Omental fat pad (tissue), 4 donors: ENCODE results near the gene RNLS. TPM values are rescaled to one million over a fixed set of nuclear protein-coding genes. Genes with fewer than 3 reads are reported as not detected.

Experiments used
- ATAC-seq: fragments of 150-250 bp; one replicate; pipeline ENCODE4 v1.9.1; 2016; ENCODE audit warnings: mild to moderate bottlenecking, moderate library complexity; ENCODE audit not compliant: low FRiP score
- DNase-seq: peaks from one replicate; pipeline ENCODE4 v3.0.0-alpha.2; 2019; ENCODE audit warnings: low spot score
- total RNA-seq, 4 donors: library from RNA; depleted of rRNA; stranded (reverse); fragments of >200 nt; gene quantifications; one replicate each; pipeline ENCODE4 v1.1.0, GENCODE V29; 2016
- TF ChIP-seq, protein P1 (sequence below), 3 donors: fragments of 450-650 bp; IDR thresholded peaks; one replicate each; pipeline ENCODE4 v1.5.1; 2016 to 2017; ENCODE audit warnings: antibody characterized with exemption in 3 of 3, mild to moderate bottlenecking in 3 of 3, moderate library complexity in 2 of 3

The RNLS gene
- total RNA-seq, 4 donors from 2014 or later: 13.3 to 24.7 (median 18.3) TPM

DNA sequence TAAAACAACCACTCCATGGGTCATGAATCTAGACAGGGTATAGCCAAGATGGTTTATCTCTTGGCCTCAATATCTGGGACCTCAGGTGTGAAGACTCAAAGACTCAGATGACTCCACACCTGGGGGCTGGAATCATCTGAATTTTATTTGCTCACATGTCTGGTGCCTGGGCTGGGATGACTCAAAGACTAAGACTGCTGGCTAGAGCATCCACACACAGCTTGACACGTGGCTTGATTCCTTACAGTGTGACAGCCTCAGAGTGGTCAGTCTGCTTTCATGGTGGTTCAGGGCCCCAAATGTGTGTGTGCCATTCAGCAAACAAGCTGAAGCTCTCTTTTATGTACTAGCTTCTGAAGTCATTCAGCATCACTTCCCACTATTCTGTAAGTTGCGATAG lies 333.7 kb downstream of the RNLS start:
- TF ChIP-seq, protein P1, sequence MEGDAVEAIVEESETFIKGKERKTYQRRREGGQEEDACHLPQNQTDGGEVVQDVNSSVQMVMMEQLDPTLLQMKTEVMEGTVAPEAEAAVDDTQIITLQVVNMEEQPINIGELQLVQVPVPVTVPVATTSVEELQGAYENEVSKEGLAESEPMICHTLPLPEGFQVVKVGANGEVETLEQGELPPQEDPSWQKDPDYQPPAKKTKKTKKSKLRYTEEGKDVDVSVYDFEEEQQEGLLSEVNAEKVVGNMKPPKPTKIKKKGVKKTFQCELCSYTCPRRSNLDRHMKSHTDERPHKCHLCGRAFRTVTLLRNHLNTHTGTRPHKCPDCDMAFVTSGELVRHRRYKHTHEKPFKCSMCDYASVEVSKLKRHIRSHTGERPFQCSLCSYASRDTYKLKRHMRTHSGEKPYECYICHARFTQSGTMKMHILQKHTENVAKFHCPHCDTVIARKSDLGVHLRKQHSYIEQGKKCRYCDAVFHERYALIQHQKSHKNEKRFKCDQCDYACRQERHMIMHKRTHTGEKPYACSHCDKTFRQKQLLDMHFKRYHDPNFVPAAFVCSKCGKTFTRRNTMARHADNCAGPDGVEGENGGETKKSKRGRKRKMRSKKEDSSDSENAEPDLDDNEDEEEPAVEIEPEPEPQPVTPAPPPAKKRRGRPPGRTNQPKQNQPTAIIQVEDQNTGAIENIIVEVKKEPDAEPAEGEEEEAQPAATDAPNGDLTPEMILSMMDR (IDR thresholded peaks at IDR 0.05): no peak

GRCh38 chr10:88246675-88247074 lies 336.4 kb downstream of the RNLS start:
- TF ChIP-seq, protein P1 (IDR thresholded peaks at IDR 0.05): no peak
- DNase-seq: no peak
- no peak for ATAC-seq

More for the DNA sequence above, 333.7 kb downstream of the RNLS start:
- DNase-seq: no peak
- no peak for ATAC-seq

DNA sequence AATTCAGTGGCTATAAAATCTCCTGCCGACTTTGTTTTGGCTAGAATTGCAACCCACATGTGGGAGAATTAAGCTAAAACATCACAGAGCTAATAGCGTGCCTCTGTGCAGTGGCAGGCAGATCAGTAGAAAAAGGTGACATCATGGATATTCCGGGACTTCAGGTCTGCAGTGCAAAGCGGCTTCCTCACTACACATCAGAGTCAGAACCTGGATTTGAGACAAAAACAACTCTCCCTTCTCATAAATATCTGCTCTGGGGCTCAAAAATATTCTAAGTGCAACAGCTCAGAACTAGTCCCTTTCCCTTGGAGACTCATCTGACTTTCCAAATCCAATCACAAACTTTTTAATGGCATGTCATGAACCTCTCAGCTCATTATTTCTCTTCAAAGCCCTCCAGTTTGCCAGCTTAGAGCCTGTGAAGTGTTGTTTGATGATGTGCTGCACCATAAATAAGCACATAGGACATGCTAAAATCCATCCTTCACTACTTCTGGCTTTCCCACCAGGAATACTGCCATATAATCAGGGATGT lies 337.1 kb downstream of the RNLS start:
- DNase-seq: no peak
- ATAC-seq: no peak
- TF ChIP-seq, protein P1 (IDR thresholded peaks at IDR 0.05): no peak

- ATAC-seq (no peak), DNase-seq (no peak)
- TF ChIP-seq, protein P1 (IDR thresholded peaks at IDR 0.05): no peak
Observed at GRCh38 chr10:88244781-88245625, 338.1 kb downstream of the RNLS start.

GRCh38 chr10:88243836-88244730 lies 339.0 kb downstream of the RNLS start:
- DNase-seq (no peak), ATAC-seq (peak; percentile 92)
- TF ChIP-seq, protein P1 (IDR thresholded peaks at IDR 0.05): no peak

GRCh38 chr10:88243202-88243744 lies 339.8 kb downstream of the RNLS start:
- ATAC-seq (no peak), DNase-seq (no peak)
- TF ChIP-seq, protein P1 (IDR thresholded peaks at IDR 0.05): no peak
